GM18909 (cell line): ENCODE measurements around the gene SLC30A2.

Experiments
- ATAC-seq: cut with Tn5 transposase; IDR thresholded peaks from one replicate; pipeline ENCODE4 v1.9.1; 2021; ENCODE audit warnings: mild to moderate bottlenecking; ENCODE audit not compliant: unreplicated experiment, poor library complexity

The SLC30A2 gene

DNA sequence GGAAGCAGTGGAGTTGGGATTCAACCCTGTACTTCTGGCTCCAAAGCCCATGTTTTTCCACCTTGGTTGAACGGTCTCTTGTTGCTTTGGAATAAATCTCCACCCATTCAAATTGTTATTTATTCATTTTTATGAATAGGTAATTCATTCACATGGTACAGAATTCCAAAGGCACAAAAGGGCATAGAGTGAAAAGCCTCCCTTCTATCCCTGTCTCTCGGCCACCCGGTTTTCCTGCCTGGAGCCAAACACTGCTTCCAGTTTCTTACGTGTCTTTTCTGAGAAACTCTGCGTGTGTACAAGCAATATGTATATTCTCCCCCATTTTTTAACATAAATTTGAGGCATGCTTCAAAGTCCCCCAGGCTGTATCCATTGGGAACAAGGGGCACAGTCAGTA lies 20.4 kb downstream of the SLC30A2 start:
- ATAC-seq = no peak

DNA sequence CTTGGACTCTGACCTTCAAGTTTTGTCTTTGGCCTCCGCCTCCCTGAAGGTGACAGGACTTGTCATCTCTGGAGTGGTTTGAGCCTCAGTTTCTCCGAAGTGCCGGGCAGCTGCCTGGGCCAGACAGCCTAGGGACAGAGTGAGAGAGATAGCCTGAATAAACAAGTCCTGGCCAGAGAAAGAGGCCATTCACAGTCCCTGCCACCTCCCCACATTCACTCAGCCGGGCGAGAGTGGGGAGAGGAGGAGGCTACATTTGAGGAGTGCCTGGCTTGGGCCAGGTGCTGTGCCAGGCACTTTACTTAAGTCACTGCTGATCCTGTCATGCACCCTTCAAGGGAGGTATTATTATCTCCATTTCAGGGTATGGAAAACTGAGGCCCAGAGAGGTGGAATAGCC lies 20.9 kb downstream of the SLC30A2 start:
- no peak for ATAC-seq

DNA sequence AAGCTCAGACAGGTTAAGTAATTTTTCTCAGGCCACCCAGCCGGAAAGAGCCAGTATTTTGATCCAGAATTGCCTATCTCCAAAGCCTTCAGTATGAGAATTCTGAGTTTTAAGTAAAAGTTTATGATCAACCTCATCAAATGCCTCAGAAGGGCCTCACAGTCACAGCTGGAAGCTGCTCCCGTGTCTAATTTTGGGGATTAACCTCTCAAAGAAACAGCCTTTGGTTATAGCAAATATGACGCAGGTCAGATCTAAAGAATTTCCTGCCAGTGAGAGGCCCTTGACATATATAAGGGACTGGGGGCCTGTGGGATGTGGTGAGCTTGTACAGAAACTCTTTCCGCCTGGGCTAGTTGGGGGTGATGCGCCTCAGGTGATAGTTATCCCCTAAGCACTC lies 22.1 kb downstream of the SLC30A2 start:
- no peak for ATAC-seq

DNA sequence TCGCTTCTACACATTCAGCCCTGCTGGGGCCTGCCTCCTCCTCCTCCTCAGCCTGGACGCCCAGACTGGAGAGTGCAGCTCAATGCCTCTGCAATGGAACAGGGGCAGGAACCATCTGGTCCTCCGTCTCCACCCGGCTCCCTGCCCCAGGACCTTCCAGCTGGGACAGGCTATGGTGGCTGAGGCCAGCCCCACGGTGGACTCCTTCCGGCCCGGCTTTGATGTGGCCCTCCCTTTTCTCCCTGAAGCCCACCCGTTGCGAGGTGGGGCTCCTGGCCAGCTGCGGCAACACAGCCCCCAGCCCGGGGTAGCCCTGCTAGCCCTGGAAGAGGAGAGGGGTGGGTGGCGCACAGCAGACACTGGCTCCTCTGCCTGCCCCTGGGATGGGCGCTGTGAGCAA lies 22.9 kb downstream of the SLC30A2 start:
- ATAC-seq = no peak

DNA sequence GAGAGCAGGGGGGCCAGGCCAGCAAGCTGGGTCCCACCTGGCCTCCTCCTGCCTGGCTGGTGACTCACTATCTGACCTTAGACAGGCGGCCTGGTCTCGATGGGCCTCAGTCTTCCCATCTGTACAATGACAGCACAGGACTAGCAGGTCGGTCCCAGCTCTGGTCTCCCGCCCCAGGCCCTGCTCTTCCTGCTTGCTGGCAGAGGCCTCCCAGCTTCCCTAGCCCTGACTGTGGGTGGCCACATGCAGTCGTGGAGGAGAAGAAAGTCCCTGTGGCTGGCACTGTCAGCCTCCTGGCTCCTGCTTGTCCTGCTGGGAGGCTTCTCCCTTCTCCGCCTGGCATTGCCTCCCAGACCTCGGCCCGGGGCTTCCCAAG lies 23.5 kb downstream of the SLC30A2 start:
- ATAC-seq = no peak

DNA sequence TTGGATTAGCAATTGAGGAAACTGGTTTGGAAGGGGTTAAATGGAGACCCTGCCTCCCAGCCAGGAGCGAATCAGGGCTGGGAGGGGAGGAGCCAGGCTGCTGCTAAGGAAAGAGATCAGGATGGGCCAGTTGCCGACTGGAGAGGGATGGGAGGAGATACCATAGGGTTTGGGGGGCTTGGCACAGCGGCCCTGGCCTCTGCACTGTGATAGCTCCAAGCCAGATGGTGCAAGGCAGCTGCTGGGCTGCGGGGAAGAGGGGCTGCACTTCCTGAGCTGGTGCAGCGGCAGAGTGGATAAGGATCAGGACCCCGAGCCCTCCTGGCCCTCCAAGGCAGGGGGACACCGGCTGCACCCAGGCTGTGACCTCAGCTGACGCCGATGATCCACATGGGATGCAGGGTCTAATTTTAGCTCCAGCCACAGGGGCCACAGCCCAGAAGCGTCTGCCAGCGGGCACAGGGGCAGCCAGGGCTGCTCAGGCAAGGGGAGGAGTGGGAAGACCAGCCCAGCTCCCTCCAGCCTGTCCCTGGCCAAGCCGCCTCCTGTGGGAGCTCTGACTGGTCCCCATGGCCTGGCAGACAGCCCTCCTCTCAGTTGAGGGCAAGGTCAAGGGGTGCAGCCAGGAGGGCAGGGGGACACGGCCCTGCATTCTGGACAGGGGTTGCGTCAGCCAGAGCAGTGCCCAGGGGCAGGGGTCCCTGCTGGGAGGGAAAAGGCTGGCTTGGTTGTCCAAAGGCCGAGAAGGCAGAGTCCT lies 24.1 kb downstream of the SLC30A2 start, which contains the start of gene EXTL1:
Gene EXTL1 (plus strand): TSS at position 129 of the 757 bp plus-strand sequence. CDS start 872 bp downstream, outside the sequence.
- no peak for ATAC-seq

DNA sequence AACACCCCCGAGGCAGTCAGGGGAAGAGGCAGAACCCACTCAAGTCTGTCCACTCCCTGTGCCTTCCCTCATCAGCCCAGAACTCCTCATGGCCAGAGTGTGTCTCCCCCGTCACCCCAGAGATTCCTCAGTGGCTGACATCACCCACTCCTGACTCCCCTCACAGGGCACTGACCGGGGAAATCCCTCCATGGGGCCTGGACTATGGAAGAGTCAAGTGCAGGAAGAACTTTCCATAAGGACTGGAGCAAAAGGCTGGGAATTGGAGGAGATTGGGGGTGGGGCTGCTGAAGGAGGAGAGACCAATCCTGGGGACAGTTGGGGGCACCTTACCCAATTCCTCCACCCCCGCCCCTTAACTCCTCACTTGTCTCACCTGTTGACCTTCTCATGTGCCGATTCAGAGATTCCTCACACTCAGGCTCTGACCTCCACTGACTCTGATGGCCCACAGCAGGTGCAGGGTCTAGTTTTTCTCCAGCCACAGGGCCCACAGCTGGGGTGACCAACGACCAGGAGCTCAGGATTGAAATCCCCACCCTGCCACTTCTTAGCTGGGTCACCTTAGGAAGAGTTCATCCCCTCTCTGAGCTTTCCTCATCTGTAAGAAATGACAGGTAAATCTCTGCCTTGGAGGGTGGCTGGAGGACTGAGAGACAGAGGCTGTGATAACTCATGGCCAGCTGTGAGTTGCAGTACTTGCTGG lies 24.8 kb downstream of the SLC30A2 start:
- ATAC-seq = no peak

DNA sequence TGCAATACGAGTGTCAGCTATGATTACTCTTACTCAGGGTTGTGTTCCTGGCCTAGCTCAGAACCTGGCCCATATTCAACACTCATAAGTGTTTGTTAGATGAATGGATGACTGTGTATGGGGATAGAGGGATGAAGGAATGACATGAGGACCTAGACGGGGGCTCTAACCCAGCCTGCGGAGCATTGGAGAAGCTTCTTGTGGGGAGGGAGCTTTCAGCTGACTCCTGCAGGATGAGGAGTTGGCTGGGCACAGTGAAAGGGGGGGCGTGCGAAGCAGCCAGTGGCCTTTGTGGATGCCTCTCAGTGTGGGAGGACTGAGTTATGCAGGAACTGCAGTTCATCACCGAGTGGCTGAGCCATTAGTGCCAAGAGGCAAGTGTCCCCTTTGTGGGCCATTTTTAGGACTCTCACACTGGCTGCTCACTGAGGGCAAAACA lies 25.6 kb downstream of the SLC30A2 start:
- no peak for ATAC-seq

DNA sequence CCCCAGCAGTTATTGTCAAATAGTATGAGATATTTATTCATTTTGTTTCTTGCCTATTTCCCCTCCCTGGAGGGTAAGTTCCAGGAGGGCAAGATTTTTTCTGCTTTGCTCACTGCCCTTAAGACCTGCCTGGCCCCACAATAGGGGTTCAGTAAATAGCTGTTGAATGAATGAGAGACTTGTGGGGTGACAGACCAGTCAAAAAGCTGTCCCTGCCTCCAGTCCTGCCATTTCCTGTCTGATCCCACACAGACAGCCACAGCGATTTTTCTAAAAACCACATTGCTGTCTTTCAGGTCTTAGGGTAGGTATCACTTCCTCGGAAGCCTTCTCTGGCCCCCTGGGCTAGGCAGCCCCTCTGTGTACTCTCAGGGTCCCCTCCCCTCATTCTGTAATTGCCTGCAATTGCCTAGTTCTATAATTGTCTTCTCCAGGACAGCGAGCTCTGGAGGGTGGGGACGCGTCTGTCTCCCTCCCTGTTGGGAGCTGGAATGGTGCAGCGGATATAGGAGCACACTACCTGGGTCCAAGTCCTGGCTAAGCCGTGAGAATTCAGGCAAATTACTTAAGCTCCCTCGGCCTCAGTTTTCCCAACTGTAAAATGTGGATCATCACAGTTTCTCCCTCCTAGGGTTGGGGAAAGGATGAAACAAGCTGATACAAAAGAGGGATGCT lies 26.1 kb downstream of the SLC30A2 start:
- ATAC-seq = no peak

DNA sequence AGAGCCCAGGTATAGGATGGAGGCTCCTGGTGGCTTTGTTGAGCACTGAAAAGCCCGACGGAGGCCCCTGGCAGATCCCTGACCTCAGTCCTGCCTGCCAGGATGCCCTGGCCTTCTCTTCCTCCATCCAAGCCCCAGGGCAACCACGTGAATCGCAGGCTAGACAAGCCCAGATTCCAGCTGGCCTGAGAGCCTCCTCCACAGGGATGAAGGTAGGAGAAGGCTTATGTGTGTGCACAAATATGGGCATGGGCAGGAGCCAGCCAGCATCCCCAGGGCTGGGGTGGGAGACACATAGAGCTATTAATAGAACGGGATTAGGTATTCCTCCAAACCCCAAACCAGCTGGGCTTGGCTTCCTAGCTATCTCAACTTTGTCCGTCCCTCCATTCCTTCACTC lies 28.3 kb downstream of the SLC30A2 start:
- no peak for ATAC-seq

DNA sequence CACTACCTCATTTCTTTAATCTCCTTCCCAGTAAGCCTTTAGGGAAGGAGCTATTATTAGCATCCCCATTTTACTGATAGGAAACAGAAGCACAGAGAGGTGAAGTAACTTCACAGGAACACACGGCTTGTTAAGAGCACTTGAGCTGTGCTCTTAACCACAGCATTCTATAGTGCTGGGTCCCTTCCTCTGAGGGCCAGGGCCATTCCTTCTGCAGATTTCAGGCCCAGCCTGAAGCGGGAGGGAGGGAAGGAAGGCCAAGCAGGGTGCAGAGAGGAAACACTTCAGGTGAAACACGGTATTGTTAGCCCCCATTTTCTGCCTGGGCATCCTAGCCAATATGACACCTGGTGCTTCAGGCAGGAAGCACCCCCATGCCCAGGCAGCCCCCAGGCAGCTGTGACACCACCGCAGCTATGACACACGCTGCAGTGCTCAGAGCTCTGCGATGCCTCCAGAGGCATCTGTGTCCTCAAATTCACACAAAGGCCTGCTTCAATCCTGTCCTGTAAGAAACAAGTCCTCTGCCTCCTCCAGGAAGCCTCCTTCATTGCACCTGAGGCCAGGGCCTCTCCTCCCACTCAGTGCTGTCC lies 28.9 kb downstream of the SLC30A2 start:
- no peak for ATAC-seq

DNA sequence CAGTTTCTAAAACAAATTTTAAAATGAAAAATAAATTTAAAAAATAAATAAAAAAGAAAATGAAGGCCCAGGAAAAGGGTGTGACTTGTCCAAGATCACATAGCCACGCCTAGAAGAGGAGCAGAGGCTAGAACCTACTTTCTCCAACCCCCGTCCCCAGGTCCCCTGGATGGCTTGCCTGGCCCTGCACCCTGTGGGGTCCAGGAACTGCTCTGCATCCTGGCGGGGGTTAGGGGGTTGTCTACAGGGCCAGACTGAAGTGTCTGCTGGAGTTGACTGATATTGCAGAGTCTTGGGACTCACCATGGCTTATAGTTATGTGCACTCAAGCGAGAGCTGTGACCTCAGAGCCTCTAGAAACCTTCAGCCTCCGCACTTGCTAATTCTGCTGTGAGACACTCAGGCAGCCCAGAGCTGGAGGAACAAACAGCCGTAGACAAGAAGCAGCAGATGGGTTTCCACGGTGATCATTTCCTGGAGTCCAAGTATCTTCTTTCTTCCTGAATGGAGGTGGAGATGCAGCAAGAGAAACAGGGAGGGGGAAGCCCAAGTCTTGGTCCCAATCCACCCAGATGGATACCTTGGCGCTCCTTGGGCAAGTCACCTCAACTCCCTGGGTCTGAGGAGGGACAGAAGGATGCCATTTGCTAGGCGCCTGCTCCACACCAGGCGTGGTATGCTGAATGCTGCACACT lies 29.5 kb downstream of the SLC30A2 start:
- no peak for ATAC-seq

DNA sequence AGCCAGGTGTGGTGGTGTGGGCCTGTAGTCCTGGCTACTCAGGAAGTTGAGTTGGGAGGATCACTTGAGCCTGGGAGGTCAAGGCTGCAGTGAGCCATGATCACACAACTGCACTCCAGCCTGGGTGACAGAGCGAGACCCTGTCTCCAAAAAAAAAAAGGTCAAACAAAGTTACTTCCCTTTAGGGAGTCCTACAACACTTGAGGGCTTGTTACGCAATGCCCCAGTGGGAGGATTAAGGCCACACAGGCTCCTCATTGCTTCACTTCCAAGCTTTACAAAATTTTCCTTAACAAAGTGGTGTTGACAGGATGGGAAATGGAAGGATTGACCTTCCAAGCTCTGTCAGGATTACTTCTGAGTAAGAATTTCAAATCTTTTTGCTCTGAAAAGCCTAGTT lies 30.6 kb downstream of the SLC30A2 start:
- ATAC-seq = no peak

DNA sequence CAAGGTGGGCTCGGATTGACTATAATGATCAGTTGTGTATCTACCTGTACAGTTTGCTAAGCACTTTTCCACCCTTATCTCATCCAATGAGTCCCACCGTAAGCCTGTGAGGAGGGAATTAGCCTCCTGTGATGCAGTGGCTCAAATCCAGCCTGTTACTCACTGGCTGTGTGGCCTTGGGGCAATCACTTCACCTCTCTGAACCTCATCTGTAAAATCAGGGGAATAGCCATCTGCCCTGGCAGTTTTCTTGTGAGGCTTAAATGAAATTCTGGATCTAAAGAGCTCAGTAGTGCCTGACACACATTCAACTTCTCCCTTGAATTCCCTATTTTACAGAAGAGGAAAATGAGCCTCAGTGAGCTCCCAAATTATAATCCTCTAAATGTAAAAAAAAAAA lies 31.7 kb downstream of the SLC30A2 start:
- ATAC-seq = no peak

DNA sequence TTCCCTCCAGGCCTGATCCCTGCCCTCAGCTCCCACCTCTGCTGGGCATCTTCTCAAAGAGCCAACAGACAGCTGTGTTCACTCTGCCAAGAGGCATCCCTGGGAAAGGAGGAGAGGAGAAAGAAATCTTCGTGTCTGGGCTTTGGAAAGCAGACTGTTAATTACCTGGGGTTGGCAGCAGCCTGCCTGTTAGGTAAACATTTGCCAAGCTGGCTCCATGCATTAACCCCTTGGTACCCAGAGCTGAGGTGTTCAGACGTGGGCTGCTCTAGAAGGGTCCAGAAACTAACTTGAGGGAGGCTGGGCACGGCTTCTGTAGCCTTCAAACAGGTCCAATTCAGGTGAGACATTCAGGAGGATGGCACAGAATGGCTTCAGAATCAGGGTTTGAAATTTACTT lies 33.1 kb downstream of the SLC30A2 start:
- ATAC-seq = no peak

DNA sequence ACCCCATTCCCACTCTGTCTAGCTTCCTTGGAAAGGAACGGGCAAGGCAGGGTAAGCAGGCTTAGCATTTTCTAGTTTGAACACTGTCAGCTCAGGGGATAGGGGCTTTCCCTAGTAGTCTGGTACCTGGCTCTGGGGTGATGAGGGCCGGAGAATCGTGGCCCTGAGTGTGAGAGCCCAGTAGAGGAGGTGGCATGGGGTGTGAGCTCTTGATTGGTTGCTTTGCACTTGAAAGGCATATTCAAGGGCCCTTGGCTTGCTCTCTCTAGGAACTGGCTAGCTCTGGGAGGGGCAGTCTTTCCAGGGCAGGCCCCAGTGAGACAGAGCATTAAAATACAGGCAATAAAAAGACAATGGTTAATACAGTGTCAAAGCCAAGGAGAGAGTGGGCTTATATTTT lies 35.1 kb downstream of the SLC30A2 start:
- ATAC-seq = no peak

DNA sequence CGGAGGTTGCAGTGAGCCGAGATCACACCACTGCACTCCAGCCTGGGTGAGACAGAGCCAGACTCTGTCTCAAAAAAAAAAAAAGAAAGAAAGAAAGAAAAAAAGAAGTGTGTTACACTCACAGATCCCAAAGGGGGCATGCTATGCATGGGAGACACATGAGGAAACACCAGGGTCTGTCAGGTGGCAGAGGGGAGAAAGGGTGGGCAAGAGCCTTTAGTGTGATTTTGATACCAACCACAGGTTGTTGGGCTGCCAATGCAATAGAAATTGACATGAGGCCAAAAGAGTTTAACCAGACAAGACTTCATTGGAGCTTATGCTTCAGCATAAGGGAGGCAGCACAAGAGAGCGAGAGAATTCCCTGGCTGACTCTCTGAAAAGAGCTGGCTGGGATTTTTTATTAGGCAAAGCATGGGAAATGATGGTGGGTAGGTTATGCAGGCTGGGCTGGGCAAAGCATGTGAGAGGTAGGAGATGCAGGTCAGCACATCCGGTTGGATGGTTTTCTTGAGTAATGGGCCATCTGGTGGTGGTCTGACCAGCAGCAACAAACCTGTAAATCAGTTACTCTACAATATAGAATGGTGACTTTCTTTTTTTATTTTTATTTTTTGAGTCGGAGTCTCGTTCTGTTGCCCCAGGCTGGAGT lies 36.0 kb downstream of the SLC30A2 start:
- ATAC-seq = no peak

DNA sequence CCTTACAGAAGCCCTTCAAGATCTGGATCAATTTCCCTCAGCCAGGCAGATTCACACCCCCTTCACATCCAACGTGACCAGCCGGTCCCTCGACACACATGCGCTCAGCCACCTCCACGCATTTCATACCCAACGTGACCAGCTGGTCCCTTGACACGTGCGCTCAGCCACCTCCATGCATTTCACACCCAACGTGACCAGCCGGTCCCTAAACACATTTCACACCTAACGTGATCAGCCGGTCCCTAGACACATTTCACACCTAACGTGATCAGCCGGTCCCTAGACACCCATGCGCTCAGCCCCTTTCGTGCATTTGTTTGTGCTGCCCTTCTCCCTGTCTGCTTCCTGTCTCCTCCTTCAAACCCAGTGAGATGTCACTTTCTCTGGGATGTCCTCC lies 39.2 kb downstream of the SLC30A2 start:
- ATAC-seq = no peak

DNA sequence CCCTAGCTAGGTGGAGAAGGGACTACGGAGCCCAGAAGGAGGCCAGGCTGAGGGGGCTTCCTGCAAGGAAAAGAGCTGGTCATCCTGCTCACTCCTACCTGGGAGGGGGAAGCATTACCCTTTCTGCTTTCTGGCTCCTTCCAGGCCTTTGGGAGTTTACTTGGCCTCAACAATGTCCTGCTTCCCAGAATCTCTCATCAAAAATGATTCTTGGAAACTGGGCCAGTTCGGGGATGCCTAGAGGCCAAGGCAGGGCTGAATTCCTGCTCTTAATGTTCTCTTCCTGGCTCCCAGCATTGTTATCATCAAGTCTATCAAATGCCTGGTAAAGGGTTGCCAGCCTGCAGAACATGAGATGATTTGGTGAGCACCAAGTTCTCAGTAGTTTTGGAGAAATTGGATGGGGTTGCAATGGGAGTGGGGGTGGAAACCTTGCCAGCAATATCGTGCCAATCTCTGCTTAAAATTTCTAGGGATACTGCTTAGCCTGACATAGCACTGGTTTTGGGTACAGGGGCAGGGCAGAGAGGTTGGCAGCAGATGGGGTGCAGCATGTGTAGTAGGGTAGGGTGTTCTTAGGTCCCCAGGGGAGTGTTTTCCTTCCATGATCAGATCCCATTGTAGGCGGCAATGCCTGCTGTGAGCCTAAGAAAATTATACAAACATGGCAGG lies 40.3 kb downstream of the SLC30A2 start:
- no peak for ATAC-seq
